Measurements from ENCODE around the gene SUPT3H.
"Not testable (repeated sequence)": the region's sequence is repeated elsewhere in the genome, so short reads cannot be mapped to it uniquely, and the experiment has no call there.

The SUPT3H gene

DNA sequence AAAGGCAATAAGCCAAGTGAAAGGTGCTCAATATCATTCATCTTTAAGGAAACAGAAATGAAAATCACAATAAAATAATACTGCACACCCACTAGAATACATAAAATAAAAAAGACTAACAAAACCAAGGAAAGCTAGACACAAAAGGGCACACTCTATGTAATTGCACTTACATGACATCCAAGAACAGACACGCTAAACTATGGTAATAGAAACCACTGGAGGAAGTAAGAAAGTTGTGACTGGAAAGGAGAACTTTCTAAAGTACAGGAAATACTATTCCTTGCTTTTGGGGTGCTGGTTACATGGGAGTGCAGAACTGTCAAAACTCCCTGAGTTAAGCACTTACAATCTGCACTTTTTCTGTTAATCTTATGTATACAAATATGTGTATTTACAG is 303.3 kb downstream of the SUPT3H start:
- intact Hi-C loops (cut with DNase I; ENCODE audit: low total_unique reads), result no loop called here
- no peaks in the 10 kb centered on the region for H3K36me3 ChIP-seq
- no peak overlapping the region for H3K27ac ChIP-seq
- TF ChIP-seq, protein P1, sequence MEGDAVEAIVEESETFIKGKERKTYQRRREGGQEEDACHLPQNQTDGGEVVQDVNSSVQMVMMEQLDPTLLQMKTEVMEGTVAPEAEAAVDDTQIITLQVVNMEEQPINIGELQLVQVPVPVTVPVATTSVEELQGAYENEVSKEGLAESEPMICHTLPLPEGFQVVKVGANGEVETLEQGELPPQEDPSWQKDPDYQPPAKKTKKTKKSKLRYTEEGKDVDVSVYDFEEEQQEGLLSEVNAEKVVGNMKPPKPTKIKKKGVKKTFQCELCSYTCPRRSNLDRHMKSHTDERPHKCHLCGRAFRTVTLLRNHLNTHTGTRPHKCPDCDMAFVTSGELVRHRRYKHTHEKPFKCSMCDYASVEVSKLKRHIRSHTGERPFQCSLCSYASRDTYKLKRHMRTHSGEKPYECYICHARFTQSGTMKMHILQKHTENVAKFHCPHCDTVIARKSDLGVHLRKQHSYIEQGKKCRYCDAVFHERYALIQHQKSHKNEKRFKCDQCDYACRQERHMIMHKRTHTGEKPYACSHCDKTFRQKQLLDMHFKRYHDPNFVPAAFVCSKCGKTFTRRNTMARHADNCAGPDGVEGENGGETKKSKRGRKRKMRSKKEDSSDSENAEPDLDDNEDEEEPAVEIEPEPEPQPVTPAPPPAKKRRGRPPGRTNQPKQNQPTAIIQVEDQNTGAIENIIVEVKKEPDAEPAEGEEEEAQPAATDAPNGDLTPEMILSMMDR (IDR thresholded peaks at IDR 0.05), result no peak
- no peaks in the 10 kb centered on the region for H3K27me3 ChIP-seq
- peaks cover 5 to 15% (median 11%) of the 10 kb centered on the region in 3 donors for H3K9me3 ChIP-seq
- no peaks in the 10 kb centered on the region for H3K4me1 ChIP-seq
- DNase-seq, result no peak
- H3K4me3 ChIP-seq, result no peak overlapping the region

DNA sequence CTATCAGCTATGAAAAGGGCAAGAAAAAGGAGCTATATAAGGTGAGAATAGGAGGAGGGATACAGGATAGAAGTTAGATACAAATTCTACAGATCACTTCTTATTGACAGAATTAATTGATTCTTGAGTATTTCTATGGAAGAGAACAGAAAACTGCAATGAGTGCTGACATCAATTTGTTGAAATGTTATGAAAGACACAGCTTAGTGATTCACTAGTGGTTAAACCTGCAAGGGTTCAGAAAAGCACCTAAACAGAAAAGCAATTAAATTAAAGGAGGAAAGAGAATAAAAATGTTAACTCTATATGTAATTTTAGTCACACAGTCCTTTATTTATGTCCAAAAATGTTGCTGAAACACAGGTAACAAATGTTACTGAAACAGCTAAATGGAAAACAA is 304.0 kb downstream of the SUPT3H start:
- Histone ChIP-seq H3K4me1 (no peaks in the 10 kb centered on the region), H3K36me3 (no peaks in the 10 kb centered on the region), H3K27me3 (no peaks in the 10 kb centered on the region), H3K9me3 (peaks cover 2 to 9% (median 9%) of the 10 kb centered on the region in 3 donors), H3K27ac (no peak overlapping the region), H3K4me3 (no peak overlapping the region)
- intact Hi-C loops (cut with DNase I; ENCODE audit: low total_unique reads), result no loop called here
- no peak for DNase-seq
- TF ChIP-seq, protein P1 (IDR thresholded peaks at IDR 0.05), result no peak

DNA sequence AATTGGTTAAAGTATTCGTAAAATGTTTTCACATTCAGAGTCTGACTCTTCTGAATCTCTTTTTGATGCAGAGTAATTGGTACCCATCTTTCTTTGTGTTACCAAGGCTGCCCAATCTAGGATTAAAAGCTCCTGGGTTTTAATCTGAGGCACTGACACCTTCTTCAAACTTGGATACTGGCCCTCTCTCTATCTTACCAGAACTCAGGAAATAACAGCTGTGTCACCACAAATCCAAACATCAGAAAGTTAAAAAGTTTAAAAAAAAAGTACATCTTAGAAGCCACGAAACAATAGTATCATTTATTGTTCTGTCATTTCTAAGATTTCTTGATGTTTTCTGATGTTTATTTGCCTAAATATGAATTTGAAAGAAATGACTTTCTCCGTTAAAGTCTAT is 305.1 kb downstream of the SUPT3H start:
- TF ChIP-seq, protein P1 (IDR thresholded peaks at IDR 0.05), result no peak
- DNase-seq, result no peak
- H3K27ac ChIP-seq, result no peak overlapping the region
- no peak overlapping the region for H3K4me3 ChIP-seq
- H3K9me3 ChIP-seq, result no peaks in the 10 kb centered on the region
- H3K27me3 ChIP-seq, result no peaks in the 10 kb centered on the region
- intact Hi-C loops (cut with DNase I; ENCODE audit: low total_unique reads), result no loop called here
- H3K4me1 ChIP-seq, result no peaks in the 10 kb centered on the region
- no peaks in the 10 kb centered on the region for H3K36me3 ChIP-seq

DNA sequence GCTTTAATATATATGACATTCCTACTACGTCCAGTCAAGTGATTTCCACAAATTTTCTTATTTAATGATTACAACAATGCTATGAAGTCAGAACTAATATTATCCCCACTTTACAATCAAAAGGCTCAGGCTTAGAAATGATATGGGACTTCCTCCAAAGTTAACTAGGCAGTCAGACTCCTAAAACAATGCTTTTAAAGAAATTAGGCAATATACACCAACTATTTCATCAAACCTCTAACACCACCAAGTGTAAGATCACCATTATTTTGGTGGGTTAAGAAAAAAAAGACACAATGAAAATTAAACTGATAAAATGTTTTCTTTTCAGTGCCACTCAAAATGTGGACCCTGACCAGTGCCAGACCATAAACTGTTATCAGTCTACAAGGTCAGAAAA is 305.7 kb downstream of the SUPT3H start:
- Histone ChIP-seq H3K9me3 (no peaks in the 10 kb centered on the region), H3K4me3 (no peak overlapping the region), H3K4me1 (no peaks in the 10 kb centered on the region), H3K36me3 (no peaks in the 10 kb centered on the region), H3K27me3 (no peaks in the 10 kb centered on the region), H3K27ac (no peak overlapping the region)
- intact Hi-C loops (cut with DNase I; ENCODE audit: low total_unique reads), result no loop called here
- DNase-seq, result no peak
- TF ChIP-seq, protein P1 (IDR thresholded peaks at IDR 0.05), result no peak

DNA sequence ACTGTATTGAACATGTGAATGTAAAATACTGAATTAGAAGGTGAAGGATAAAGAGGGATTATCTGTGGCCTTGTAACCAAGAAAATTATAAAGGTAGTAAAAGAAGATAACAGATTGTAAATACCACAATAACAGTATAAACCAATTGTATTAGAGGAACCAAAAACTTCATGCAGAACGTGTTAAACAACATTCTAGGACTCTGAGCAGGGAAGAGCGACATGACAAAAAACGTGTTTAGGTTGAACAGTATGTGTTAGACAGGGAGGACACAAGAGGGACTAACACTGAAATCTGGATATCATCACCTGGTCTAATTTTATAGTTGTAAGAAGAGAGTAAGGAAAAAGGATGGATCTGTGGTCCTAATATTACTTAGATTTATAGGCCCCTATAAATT is 308.6 kb downstream of the SUPT3H start:
- H3K4me1 ChIP-seq, result no peaks in the 10 kb centered on the region
- H3K4me3 ChIP-seq, result no peak overlapping the region
- H3K27ac ChIP-seq, result no peak overlapping the region
- DNase-seq, result no peak
- TF ChIP-seq, protein P1 (IDR thresholded peaks at IDR 0.05), result no peak
- H3K36me3 ChIP-seq, result no peaks in the 10 kb centered on the region
- intact Hi-C loops (cut with DNase I; ENCODE audit: low total_unique reads), result no loop called here
- H3K27me3 ChIP-seq, result no peaks in the 10 kb centered on the region
- no peaks in the 10 kb centered on the region for H3K9me3 ChIP-seq

DNA sequence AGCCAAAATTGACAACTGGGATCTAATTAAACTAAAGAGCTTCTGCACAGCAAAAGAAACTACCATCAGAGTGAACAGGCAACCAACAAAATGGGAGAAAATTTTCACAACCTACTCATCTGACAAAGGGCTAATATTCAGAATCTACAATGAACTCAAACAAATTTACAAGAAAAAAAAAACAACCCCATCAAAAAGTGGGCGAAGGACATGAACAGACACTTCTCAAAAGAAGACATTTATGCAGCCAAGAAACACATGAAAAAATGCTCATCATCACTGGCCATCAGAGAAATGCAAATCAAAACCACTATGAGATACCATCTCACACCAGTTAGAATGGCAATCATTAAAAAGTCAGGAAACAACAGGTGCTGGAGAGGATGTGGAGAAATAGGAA is 310.3 kb downstream of the SUPT3H start:
- H3K9me3 ChIP-seq; H3K4me1 ChIP-seq; intact Hi-C loops (cut with DNase I; ENCODE audit: low total_unique reads); H3K27ac ChIP-seq; DNase-seq; H3K27me3 ChIP-seq; H3K4me3 ChIP-seq; H3K36me3 ChIP-seq: not testable (repeated sequence)

DNA sequence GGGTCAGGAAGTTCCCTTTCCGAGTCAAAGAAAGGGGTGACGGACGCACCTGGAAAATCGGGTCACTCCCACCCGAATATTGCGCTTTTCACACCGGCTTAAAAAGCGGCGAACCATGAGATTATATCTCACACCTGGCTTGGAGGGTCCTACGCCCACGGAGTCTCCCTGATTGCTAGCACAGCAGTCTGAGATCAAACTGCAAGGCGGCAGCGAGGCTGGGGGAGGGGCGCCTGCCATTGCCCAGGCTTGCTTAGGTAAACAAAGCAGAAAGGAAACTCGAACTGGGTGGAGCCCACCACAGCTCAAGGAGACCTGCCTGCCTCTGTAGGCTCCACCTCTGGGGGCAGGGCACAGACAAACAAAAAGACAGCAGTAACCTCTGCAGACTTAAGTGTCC is 315.1 kb downstream of the SUPT3H start:
- H3K36me3 ChIP-seq; DNase-seq; H3K27me3 ChIP-seq; H3K27ac ChIP-seq; H3K4me1 ChIP-seq; intact Hi-C loops (cut with DNase I; ENCODE audit: low total_unique reads); H3K4me3 ChIP-seq: not testable (repeated sequence)
- peaks cover 0 to 13% (median 0%) of the 10 kb centered on the region in 3 donors for H3K9me3 ChIP-seq

Data from tibial artery (tissue), 4 donors.